T-helper 22 cell (primary cell): ENCODE data around the gene IRF2BP2.
A peak's percentile ranks its signal among the peaks of the same experiment; 100 is the strongest.
"Not testable (repeated sequence)": the region's sequence is repeated elsewhere in the genome, so short reads cannot be mapped to it uniquely, and the experiment has no call there.

Experiments
- DNase-seq: peaks from one replicate; pipeline ENCODE4 v3.0.0-alpha.2; 2020; ENCODE audit warnings: low read depth

IRF2BP2 gene

DNA sequence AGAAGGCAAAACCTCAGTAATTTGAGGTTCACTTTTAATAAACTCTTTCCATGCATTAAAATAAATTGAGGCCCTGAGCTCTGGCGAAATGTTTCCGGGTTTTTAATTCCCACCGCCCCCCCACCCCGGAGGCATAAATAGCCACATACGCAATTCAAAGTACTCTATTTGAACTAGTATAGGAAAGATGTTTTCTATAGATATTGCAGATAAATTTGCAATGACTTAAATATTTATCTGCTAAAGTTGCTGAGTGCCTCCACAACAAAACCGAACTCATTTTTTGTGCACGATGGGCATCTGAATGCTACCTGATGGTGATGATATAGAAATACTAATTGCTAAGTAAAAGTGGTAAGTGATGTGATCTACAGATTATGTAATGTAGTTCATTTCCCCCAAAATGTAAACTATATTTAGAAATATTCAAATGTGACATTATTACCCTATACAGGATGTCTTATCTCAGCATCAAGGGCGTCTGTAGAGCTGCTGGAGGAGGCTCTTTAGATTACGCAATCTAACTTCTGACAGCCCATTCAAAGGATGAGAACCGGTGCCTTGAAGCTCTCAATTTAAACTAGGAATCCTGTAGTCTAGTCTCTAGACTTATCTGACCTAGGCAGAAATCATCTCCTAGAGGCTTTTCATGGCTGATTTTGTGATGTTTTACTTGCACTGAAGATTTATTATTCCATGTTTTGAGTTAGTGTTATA lies 8.5 kb downstream of the IRF2BP2 start:
- peak; percentile 50 for DNase-seq

DNA sequence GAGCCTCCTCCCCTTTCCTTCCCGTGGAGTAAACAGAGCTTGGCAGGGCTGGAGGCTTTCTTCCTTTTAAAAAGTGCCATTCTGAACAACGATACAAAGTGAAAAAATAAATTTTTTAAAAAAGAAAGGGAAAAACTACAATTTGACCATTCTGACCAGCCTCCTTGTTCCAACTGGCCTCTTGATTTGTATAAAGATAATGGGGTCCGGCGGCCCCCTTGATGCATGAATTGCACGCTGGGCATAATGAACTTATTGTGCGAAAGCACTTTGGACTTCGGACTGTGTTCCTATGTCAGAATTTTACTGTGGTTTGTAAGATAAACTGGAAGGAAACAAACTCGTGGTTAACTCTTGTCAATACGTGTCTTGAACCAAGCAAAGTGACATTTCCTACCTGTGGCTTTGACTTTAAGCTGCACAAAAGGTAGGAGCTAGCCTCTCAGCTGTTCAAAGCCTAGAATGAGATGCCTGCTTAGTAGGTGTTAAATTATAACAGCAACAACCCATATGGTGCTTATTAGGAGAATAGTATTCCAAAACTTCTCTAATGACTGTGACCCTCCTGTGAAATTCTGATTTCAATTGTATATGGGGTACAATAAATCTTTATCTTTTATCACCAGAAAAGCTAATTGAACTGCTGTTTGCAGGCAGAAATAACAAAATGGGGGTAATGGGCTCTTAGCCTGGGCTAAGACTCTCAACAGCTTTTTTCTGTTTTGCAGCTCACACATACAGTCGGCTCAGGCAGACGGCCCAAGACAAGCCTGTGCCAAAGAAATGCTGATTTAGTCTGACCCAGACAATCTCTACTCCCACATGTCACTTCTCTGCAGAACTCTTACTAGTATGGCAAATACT lies 9.3 kb downstream of the IRF2BP2 start:
- no peak for DNase-seq

- peak; percentile 79 for DNase-seq
Measured at GRCh38 chr1:234599617-234600417, 10.2 kb downstream of the IRF2BP2 start.

- no peak for DNase-seq
Measured at GRCh38 chr1:234598974-234599616, 10.9 kb downstream of the IRF2BP2 start.

GRCh38 chr1:234597894-234598293 lies 12.1 kb downstream of the IRF2BP2 start:
- no peak for DNase-seq

- no peak for DNase-seq
Measured at GRCh38 chr1:234595899-234596298, 14.1 kb downstream of the IRF2BP2 start.

GRCh38 chr1:234594575-234594974 lies 15.4 kb downstream of the IRF2BP2 start:
- not testable (repeated sequence) for DNase-seq

DNA sequence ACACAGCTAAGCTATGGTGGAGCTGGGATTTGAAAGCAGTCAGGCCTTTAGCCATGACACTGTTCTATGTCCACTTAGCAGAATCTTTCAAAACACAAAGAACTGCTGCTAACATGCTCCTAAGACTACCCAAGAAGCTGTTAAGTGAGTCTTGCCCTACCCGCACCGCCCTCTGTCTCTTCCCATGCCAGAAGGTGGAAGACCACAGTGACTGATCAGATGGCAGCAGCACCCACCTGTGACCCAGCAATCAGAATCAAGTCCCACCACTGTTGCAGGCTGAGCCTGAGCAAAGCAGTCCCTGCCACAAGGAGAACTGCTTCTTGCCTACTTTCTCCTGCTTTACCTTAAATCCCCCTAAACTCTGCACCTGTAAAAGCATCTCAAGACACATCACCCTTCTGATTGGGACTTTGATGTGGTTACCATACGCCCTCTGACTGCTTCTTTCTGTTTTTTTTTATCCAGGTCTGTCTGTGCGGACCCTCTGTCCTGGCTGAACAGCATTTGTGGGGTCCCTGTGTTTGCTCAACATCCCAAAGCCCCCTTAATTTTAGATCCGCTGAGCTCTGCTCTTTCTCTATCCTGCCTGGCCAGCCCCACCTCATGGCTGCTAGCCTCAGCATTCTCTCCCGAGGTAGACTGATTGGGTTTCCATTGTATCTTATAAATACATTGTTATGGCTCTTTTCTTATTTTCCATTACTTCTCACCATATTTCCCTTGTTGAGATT lies 16.0 kb downstream of the IRF2BP2 start:
- no peak for DNase-seq

GRCh38 chr1:234593109-234593508 lies 16.9 kb downstream of the IRF2BP2 start:
- DNase-seq: no peak

DNA sequence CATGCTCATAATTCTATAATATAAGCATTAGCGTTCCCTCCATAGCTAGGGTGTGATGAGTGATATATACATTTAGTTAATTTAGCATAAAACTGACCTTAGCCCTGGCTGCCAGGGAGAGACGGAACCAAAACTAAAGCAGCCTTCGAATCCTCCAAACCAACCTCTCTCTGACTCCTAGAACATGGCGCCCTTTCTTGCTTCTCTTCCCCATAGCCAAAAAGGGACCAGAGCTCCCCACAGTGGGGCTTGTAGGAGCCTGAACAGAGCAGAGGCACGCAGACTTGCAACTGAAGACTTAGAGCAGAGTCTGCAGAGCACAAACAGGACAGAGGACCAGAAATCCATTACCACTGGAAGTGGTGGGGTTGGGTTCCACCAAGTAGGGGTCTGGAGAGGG lies 17.7 kb downstream of the IRF2BP2 start:
- DNase-seq: no peak

- DNase-seq: no peak
Measured at GRCh38 chr1:234591131-234591530, 18.8 kb downstream of the IRF2BP2 start.

DNA sequence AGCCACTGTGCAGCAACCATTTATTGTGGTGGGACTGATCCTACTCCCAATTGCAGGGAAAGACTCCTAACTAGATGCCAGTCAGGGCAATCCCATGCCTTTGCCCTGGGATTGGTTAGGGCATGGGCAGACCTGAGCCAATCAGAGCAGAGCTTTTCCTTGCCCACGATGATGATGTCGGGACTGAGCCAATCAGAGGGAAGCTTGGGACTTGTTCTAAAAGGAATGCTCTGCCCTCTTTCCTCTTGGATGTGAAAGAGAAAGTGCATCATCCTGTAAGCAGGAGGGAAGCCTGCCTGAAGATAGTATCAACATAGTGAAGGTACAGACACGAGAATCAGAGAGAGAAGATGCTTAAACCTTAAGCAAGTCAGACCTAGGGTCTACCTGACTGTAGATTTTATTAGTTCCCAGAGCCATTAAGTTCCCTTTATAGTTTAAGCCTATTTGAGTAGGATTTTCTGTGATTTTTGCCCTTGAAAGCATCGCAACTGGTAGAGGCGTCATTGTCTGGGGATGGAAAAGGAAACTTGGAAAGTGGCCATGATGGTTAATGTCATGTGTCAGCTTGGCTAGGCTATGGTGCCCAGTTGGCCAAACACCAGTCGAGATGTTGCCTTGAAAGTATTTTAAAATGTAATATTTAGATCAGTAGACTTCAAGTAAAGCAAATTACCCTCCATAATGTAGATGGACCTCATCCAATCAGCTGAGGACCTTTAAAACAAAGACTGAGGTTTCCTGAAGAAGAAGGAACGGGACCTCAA lies 19.9 kb downstream of the IRF2BP2 start:
- no peak for DNase-seq

- DNase-seq: no peak
Measured at GRCh38 chr1:234589064-234589800, 20.7 kb downstream of the IRF2BP2 start.

DNA sequence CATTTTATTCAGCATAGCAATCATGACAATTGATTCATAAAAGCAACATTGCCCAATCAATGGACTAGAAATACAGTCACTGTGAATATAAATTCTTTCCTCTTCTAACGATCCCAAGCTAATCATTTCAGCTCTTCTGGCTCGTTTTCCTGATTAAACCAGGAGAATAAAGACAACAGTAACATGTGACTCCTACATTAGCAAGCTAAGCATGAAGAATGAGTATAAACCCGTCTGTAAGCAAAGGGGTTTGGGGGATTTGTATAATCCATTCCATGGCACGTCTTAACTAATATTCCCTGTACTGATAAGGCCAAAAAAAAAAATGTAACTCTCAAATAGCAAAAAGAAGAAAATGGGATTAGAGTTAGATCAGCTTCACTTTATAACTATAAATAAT lies 21.6 kb downstream of the IRF2BP2 start:
- no peak for DNase-seq

DNA sequence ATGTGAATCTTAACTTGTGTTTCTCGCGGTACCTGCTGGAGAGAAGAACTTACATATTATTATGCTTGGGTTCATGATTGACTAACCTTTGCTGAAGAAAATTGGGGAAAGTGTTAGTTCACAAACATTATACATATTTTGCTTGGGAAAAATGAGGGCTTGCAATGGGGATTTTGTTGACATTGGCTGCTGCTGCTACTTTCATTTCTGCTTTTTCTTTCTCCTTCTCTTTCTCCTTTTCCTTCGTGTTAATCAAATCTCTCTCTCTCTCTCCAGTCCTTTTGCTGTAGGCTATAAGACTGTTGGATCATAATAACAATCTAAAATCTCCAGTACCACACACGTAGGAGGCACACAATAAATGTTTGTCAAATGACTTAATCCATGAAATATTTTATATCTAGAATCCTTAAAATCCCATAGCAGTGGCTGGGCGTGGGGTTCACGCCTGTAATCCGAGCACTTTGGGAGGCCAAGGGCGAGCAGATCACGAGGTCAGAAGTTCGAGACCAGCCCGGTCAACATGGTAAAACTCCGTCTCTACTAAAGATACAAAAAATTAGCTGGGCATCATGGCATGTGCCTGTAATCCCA lies 23.0 kb downstream of the IRF2BP2 start:
- no peak for DNase-seq

DNA sequence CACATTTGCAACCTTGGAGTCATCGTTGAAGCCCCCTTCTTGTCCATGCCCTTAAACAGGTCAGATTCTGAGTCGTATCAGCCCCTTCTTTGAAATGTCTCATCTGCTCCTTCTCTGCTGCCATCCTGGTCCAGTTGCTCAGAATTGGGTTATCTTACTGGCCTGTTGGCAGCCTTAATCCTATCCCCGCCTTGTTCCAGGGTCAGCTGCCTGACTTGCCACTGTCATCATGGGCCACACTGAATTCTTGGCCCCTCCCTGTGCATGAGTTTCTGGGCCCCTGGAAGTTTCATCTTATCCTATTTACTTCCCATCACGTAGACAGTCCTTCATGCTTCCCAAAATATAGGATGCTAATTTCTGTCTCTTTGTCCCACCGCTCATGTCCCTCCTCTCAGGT lies 23.7 kb downstream of the IRF2BP2 start:
- DNase-seq: no peak

DNA sequence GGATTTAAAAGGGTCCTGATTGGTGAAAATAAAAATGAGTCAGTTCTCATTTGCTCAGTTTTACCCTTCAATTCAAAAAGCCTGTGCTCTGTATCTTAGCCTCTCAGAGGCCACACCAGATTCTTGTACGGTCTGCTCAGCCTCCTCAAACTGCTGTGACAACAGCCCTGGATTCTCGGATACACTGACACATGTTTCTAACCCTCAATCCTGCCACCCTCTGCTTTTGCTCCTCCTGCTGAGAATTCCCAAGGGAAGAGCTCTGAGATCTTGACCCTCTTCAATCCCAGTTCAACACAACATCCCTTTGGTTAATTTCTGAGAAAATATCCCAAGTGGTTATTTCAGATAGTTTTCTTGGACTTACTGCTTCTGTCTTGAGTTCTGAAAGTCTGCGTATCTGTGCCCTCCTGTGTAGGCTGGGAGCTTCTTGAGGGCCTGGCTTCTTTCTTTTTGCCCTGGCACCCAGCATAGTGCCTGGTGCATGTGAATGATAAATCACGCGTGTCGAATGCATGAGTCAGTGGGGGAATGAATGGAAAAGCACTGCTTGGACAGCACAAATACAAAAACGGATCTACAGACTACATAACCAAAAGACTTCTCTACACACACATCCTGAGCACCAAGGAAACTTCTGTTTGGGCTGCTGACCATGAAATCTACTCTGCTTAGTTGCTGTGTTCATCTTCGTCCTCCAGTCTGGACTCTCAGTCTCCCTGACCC lies 24.5 kb downstream of the IRF2BP2 start:
- no peak for DNase-seq

- DNase-seq: no peak
Measured at GRCh38 chr1:234584926-234585325, 25.1 kb downstream of the IRF2BP2 start.

GRCh38 chr1:234584420-234584805 lies 25.6 kb downstream of the IRF2BP2 start:
- no peak for DNase-seq
